HFFc6 (cell line): Measurements from ENCODE around the gene LRRFIP2. TPM values are rescaled to one million over a fixed set of nuclear protein-coding genes. Genes with fewer than 3 reads are reported as not detected.

Experiments
- DNase-seq: peaks from one replicate; pipeline ENCODE4 v3.0.0-alpha.2; 2018
- H3K27ac Mint-ChIP-seq: 2 replicates; pipeline ENCODE4 v1.8.0; 2020; ENCODE audit warnings: mild to moderate bottlenecking, mixed read lengths
- H3K27me3 Mint-ChIP-seq: 2 replicates; pipeline ENCODE4 v1.8.0; 2021; ENCODE audit warnings: mild to moderate bottlenecking, moderate library complexity, mixed read lengths; ENCODE audit not compliant: insufficient read depth
- H3K36me3 Mint-ChIP-seq: 2 replicates; pipeline ENCODE4 v1.8.0; 2021; ENCODE audit warnings: low read depth, mixed read lengths
- H3K4me1 Mint-ChIP-seq: 2 replicates; pipeline ENCODE4 v1.8.0; 2020; ENCODE audit warnings: low read depth, mixed read lengths
- H3K4me3 Mint-ChIP-seq: 2 replicates; pipeline ENCODE4 v1.8.0; 2020; ENCODE audit warnings: mild to moderate bottlenecking, moderate library complexity, mixed read lengths
- H3K9me3 Mint-ChIP-seq: 2 replicates; pipeline ENCODE4 v1.8.0; 2020; ENCODE audit warnings: mild to moderate bottlenecking, mixed read lengths
- CTCF ChIP-seq: fragments of 200-600 bp; sonication (generic); IDR thresholded peaks from 2 replicates; pipeline ENCODE4 v1.5.0; 2021; ENCODE audit warnings: antibody characterized with exemption, mild to moderate bottlenecking
- total RNA-seq, 6 experiments: library from RNA; stranded (reverse); fragmentation: NEBNext Ultra II Directional; extraction: Animal tissue kit (Norgen Biotek cat#: 25700); gene quantifications; 2 replicates in 1 of 6; 3 replicates in 5 of 6; pipeline ENCODE4 v1.2.3, GENCODE V29; 2021

The LRRFIP2 gene
- total RNA-seq, 6 experiments from 2014 or later, result 124 to 151 (median 134) TPM

GRCh38 chr3:37197810-37198371, 23.5 kb upstream of the LRRFIP2 start:
- H3K27me3 Mint-ChIP-seq, result no peaks in the 10 kb centered on the region
- peak overlapping the region; percentile 93 for H3K27ac Mint-ChIP-seq
- peaks cover 7% of the 10 kb centered on the region for H3K36me3 Mint-ChIP-seq
- TF ChIP-seq CTCF, result no peak
- peaks cover 62% of the 10 kb centered on the region for H3K4me1 Mint-ChIP-seq
- peak; percentile 89 for DNase-seq
- H3K9me3 Mint-ChIP-seq, result peaks cover 4% of the 10 kb centered on the region; the same call in 1 of the 2 replicates
- H3K4me3 Mint-ChIP-seq, result peak overlapping the region; percentile 63

DNA sequence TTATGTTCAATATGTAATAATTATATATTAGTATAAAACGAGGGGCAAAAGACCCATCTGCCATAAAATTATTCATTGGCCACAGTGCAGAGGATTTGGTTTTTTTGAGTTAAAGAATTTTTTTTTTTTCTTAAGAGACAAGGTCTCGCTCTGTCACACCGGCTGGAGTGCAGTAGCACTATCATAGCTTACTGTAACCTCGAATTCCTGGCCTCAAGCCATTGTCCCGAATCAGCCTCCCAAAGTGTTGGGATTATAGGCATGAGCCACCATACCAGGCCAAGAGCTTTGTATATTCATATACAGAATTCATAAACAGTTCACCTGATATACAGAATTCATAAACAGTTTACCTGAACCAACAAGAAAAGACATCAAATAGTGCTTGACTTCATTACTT, 20.2 kb upstream of the LRRFIP2 start:
- H3K27ac Mint-ChIP-seq, result no peak overlapping the region
- H3K27me3 Mint-ChIP-seq, result no peaks in the 10 kb centered on the region
- H3K4me1 Mint-ChIP-seq, result peaks cover 41% of the 10 kb centered on the region
- no peak for DNase-seq
- TF ChIP-seq CTCF, result no peak
- peaks cover 4% of the 10 kb centered on the region; the same call in 1 of the 2 replicates for H3K9me3 Mint-ChIP-seq
- H3K36me3 Mint-ChIP-seq, result peaks cover 7% of the 10 kb centered on the region
- no peak overlapping the region for H3K4me3 Mint-ChIP-seq

DNA sequence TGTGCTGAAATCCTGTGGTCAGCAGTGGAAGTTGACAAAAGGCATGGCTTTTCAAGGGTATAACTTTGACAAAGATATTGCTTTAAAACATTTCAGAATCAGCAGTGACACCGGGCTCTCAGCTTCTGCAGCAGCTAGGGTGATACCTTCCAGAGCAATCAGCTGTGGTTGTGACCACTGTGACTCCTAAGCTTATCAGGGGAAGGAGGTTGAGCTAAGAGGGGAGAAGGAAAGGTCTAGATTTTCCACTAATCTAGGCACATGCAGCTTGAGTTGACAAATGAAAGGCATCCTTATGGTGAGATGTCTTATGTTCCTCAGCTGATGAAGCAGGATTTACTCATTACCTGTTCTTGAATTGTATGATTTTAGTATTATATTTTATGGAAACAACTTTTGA, 16.3 kb upstream of the LRRFIP2 start:
- no peak overlapping the region for H3K27ac Mint-ChIP-seq
- H3K9me3 Mint-ChIP-seq, result no peaks in the 10 kb centered on the region
- no peak for TF ChIP-seq CTCF
- no peak for DNase-seq
- no peaks in the 10 kb centered on the region for H3K27me3 Mint-ChIP-seq
- no peak overlapping the region for H3K4me3 Mint-ChIP-seq
- H3K4me1 Mint-ChIP-seq, result peaks cover 6% of the 10 kb centered on the region; the same call in 1 of the 2 replicates
- H3K36me3 Mint-ChIP-seq, result no peaks in the 10 kb centered on the region

DNA sequence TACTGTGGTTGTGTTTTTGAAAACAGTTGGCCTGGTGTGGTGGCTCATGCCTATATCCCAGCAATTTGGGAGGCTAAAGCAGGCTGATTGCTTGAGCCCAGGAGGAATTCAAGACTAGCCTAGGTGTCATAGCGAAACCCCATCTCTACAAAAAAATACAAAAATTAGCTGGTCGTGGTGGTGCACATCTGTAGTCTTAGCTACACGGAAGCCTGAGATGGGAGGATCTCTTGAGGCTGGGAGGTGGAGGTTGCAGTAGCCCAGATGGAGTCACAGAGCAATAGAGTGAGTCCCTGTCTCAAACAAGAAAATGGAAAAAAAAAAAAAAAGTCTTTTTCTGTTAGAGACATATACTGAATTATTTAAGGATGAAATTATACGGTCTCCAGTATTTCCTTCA, 14.7 kb upstream of the LRRFIP2 start:
- Mint-ChIP-seq H3K36me3 (no peaks in the 10 kb centered on the region), H3K27me3 (no peaks in the 10 kb centered on the region)

GRCh38 chr3:37183976-37184375, 9.6 kb upstream of the LRRFIP2 start:
- H3K4me3 Mint-ChIP-seq, result peak overlapping the region; percentile 65
- peaks cover 16% of the 10 kb centered on the region for H3K36me3 Mint-ChIP-seq
- H3K9me3 Mint-ChIP-seq, result no peaks in the 10 kb centered on the region
- DNase-seq, result no peak
- peak overlapping the region; percentile 90 for H3K27ac Mint-ChIP-seq
- peaks cover 57% of the 10 kb centered on the region for H3K4me1 Mint-ChIP-seq
- no peak for TF ChIP-seq CTCF
- no peaks in the 10 kb centered on the region for H3K27me3 Mint-ChIP-seq

More for the DNA sequence above, 14.7 kb upstream of the LRRFIP2 start:
- DNase-seq, result no peak
- Mint-ChIP-seq H3K4me3 (no peak overlapping the region), H3K27ac (no peak overlapping the region), H3K4me1 (peaks cover 11% of the 10 kb centered on the region), H3K9me3 (no peaks in the 10 kb centered on the region)
- TF ChIP-seq CTCF, result no peak
